Right cardiac atrium (tissue), 5 donors: ENCODE data around the gene CYP2D6. TPM values are rescaled to one million over a fixed set of nuclear protein-coding genes. Genes with fewer than 3 reads are reported as not detected.

Experiments used
- ATAC-seq, 2 donors: fragments of 200-7000 bp; cut with Tn5 transposase; one replicate each; pipeline versions ENCODE4 v1.8.0 to v1.9.1; 2020; ENCODE audit warnings: moderate library complexity in 2 of 2, mild to moderate bottlenecking in 1 of 2
- DNase-seq, 3 donors: peaks; one replicate each; pipeline ENCODE4 v3.0.0-alpha.2; 2020
- H3K27ac ChIP-seq: one replicate; pipeline ENCODE4 v1.5.1; 2013; ENCODE audit warnings: mild to moderate bottlenecking, low read length, control low read depth, moderate library complexity
- H3K27me3 ChIP-seq: one replicate; pipeline ENCODE4 v1.6.1; 2013; ENCODE audit not compliant: control insufficient read depth, insufficient read depth
- H3K4me1 ChIP-seq: one replicate; pipeline ENCODE4 v1.6.1; 2013; ENCODE audit warnings: low read length; ENCODE audit not compliant: control insufficient read depth, insufficient read depth
- H3K4me3 ChIP-seq: one replicate; pipeline ENCODE4 v1.5.1; 2013; ENCODE audit warnings: low read length, control low read depth
- H3K9me3 ChIP-seq: one replicate; pipeline ENCODE4 v1.6.1; 2013; ENCODE audit warnings: low read length; ENCODE audit not compliant: control insufficient read depth
- WGBS: extraction: QIAGEN DNeasy Blood & Tissue Kit; methylation state at CpG from one replicate; pipeline ENCODE4 v1.1.7; 2013; 5-methylcytosine and 5-hydroxymethylcytosine counted together
- intact Hi-C, 4 donors: fragments of 100-400 bp; cut with DNase I; formaldehyde crosslinking; loops; one replicate each; pipeline versions ENCODE4 v1.11.0 to v1.14.0; 2022 to 2023
- polyA plus RNA-seq: library from polyadenylated mRNA; stranded (reverse); fragments of 200-250 nt; gene quantifications from one replicate; pipeline ENCODE4 v1.2.3, GENCODE V29; 2013
- total RNA-seq, 4 donors: library from RNA; stranded (reverse); fragmentation: NEBNext Ultra II Directional; extraction: Animal tissue kit (Norgen Biotek cat#: 25700); gene quantifications; one replicate each; pipeline ENCODE4 v1.2.1, GENCODE V29; 2021
- donor health status: healthy with polysubstance abuse.
- donor health status: DM: no; HTN: yes; CAD: no.
- donor health status: DM: no; HTN: no; CAD: no.
- donor health status: DM: no; HTN: yes; CAD: no; lungs with severe emphysema.
- donor health status: DM: yes; HTN: yes; CAD: no.

CYP2D6 gene
- total and polyA plus RNA-seq, 5 donors, result 0.19 to 0.29 (median 0.24) TPM

DNA sequence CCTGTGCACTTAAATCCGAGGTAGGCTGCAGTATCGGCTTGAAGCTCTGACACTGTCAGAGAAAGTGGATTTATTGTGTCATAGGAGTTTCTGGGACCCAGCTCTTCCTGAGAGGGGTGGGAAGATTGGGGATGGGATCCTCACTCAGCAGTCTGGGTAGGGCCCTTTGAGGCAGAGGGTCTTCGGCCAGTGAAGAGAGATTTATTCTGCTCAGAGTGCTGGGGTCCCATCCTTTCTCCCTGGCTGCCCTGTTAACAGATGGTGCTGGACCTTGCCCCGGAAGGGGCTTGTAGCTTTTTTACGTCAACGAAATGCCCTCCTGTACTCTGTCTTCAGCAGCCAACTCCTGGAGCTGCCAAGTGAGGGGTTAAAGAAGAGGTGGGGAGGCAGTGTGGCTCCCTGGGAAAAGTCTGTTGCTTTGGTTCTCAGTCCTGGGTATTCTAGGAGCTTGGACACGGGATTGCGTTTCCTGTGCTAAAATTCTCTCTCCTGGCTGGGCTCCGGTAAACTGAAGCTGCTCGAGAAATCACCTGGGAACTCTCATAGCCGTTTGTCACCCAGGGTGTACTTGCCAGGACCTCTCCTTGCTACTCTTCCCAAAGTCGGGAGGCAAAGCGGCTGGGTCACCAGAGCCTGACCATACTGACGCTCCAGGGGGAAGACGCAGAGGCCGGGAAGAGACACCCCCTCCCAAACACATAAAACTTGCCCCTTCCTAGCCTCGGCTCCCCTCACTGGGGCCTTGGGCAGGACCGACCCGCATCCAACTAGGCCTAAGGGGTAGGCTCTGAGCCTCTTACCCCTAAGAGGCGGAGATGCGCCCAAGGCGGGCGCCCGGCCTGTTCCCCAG, 51.9 kb downstream of the CYP2D6 start:
- peak overlapping the region; percentile 99 for H3K27ac ChIP-seq
- peak overlapping the region; percentile 33 for H3K4me3 ChIP-seq
- WGBS, result 24% methylated on average over 24 of the region's 24 CpGs
- no peaks in the 10 kb centered on the region for H3K27me3 ChIP-seq
- intact Hi-C loops, result no loop called here
- ATAC-seq (peak; percentile 27 to 34), DNase-seq (no peak)
- no peaks in the 10 kb centered on the region for H3K9me3 ChIP-seq
- peaks cover 9% of the 10 kb centered on the region for H3K4me1 ChIP-seq

DNA sequence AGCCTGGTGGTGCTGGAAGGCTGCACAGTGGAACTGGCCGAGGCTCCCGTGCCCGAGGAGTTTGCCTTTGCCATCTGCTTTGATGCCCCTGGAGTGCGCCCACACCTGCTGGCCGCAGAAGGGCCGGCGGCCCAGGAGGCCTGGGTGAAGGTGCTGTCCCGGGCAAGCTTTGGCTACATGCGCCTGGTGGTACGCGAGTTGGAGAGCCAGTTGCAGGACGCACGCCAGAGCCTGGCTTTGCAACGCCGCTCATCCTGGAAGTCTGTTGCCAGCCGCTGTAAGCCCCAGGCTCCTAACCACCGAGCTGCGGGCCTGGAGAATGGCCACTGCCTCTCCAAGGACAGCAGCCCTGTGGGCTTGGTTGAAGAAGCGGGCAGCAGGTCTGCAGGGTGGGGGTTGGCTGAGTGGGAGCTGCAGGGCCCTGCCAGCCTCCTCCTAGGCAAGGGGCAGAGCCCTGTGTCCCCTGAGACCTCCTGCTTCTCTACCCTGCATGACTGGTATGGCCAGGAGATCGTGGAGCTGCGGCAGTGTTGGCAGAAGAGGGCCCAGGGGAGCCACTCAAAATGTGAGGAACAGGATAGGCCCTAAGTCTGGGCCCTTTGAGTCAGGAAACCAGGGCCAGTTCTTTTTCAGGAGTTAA, 53.0 kb downstream of the CYP2D6 start:
- no peak overlapping the region for H3K27ac ChIP-seq
- ATAC-seq, result no peak
- no peak overlapping the region for H3K4me3 ChIP-seq
- 88% methylated on average over 21 of the region's 21 CpGs for WGBS
- H3K9me3 ChIP-seq, result no peaks in the 10 kb centered on the region
- peak in 2 of 3 donors; percentile 61 to 63 for DNase-seq
- intact Hi-C loops, result no loop called here
- H3K4me1 ChIP-seq, result peaks cover 9% of the 10 kb centered on the region
- H3K27me3 ChIP-seq, result no peaks in the 10 kb centered on the region

DNA sequence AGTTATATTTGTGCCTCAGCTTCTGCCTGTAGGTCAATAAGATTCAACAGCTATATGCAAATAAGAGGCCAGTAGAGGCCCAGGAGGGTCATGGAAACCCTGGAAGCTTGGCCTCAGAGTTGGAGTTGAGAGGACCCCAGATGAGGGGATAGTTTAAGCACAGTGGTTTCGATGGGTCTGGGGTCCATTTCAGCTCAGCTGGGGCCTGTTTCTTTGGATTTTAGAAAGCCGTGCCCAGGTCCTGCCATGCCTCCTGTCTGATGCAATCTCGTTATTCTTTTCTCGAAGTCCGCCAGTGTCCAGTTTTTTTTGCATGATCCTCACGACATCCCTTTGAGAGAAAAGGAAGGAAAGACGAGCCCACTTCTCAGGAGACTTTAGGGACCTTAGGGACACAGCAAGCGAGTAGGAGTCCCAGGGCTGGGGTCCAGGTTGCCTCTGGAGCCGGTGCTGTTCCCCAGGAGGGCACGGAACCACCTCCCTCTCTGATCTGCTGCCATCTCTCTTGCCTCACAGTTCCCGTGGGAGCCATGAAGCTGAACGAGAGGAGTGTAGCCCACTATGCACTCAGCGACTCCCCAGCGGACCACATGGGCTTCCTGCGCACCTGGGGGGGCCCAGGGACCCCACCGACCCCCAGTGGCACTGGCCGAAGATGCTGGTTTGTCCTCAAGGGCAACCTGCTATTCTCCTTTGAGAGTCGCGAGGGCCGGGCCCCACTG, 53.7 kb downstream of the CYP2D6 start:
- H3K4me3 ChIP-seq, result no peak overlapping the region
- DNase-seq (peak in 1 of 3 donors; percentile 58), ATAC-seq (no peak)
- H3K9me3 ChIP-seq, result no peaks in the 10 kb centered on the region
- whole genome bisulfite sequencing, result 90% methylated on average over 20 of the region's 20 CpGs
- H3K27ac ChIP-seq, result no peak overlapping the region
- intact Hi-C loops, result no loop called here
- H3K4me1 ChIP-seq, result peaks cover 8% of the 10 kb centered on the region
- H3K27me3 ChIP-seq, result no peaks in the 10 kb centered on the region

Other genes with a start within 250 kb of the CYP2D6 start
- gene SHISA8, start 215.7 kb downstream of the CYP2D6 start, total RNA-seq, result 1 to 10 TPM; 1.1 to 8.5 (median 2.6) TPM
- 0.95 TPM for gene SHISA8, start 215.7 kb downstream of the CYP2D6 start, polyA plus RNA-seq
- gene TNFRSF13C, start 204.0 kb downstream of the CYP2D6 start, total RNA-seq, result under 1 TPM; 0.19 to 0.96 (median 0.55) TPM
- gene TNFRSF13C, start 204.0 kb downstream of the CYP2D6 start, polyA plus RNA-seq, result 0.41 TPM
- gene CENPM, start 183.7 kb downstream of the CYP2D6 start, total RNA-seq, result 1 to 10 TPM in 2 of 4 donors, not detected in 2; 1.4 to 1.8 TPM
- gene CENPM, start 183.7 kb downstream of the CYP2D6 start, polyA plus RNA-seq, result 0.23 TPM
- gene SEPTIN3, start 161.4 kb downstream of the CYP2D6 start, total RNA-seq, result under 1 TPM; 0.09 to 0.39 (median 0.14) TPM
- 0.14 TPM for gene SEPTIN3, start 161.4 kb downstream of the CYP2D6 start, polyA plus RNA-seq
- under 1 TPM; 0.49 to 0.59 (median 0.51) TPM for gene WBP2NL, start 132.0 kb downstream of the CYP2D6 start, total RNA-seq
- 0.20 TPM for gene WBP2NL, start 132.0 kb downstream of the CYP2D6 start, polyA plus RNA-seq
- gene NAGA, start 60.0 kb downstream of the CYP2D6 start, total RNA-seq, result 10 to 100 TPM; 14.6 to 16.3 (median 15.4) TPM
- 9.4 TPM for gene NAGA, start 60.0 kb downstream of the CYP2D6 start, polyA plus RNA-seq
- 10 to 100 TPM in 1 of 4 donors, 1 to 10 TPM in 3; 7.4 to 11.5 (median 7.9) TPM for gene PHETA2, start 56.6 kb downstream of the CYP2D6 start, total RNA-seq
- gene PHETA2, start 56.6 kb downstream of the CYP2D6 start, polyA plus RNA-seq, result 6.4 TPM
- 100 to 1,000 TPM; 124 to 190 (median 153) TPM for gene SMDT1, start 51.1 kb downstream of the CYP2D6 start, total RNA-seq
- gene SMDT1, start 51.1 kb downstream of the CYP2D6 start, polyA plus RNA-seq, result 188 TPM
- gene NDUFA6, start 40.0 kb downstream of the CYP2D6 start, total RNA-seq, result 100 to 1,000 TPM; 212 to 255 (median 231) TPM
- 467 TPM for gene NDUFA6, start 40.0 kb downstream of the CYP2D6 start, polyA plus RNA-seq
- gene TCF20, start 139.8 kb upstream of the CYP2D6 start, total RNA-seq, result 10 to 100 TPM; 16.3 to 19.6 (median 17.9) TPM
- 6.5 TPM for gene TCF20, start 139.8 kb upstream of the CYP2D6 start, polyA plus RNA-seq